Testis (tissue), 2 donors: Measurements from ENCODE around the gene OSBPL9.

Experiments
- CTCF ChIP-seq, 3 experiments: fragments of 450-650 bp in 2 of 3; fragments of 200-600 bp in 1 of 3; sonication (generic) in 1 of 3; IDR thresholded peaks; one replicate each; pipeline ENCODE4 v1.5.1; 2016 to 2019; ENCODE audit warnings: antibody characterized with exemption in 3 of 3, mild to moderate bottlenecking in 2 of 3, moderate library complexity in 1 of 3
- POLR2A ChIP-seq: fragments of 450-650 bp; IDR thresholded peaks from one replicate; pipeline ENCODE4 v1.6.1; 2017; ENCODE audit warnings: antibody characterized with exemption, mild to moderate bottlenecking, moderate library complexity

GRCh38 chr1:51776408-51776807, 159.5 kb downstream of the OSBPL9 start:
- TF ChIP-seq CTCF (IDR thresholded peaks at IDR 0.05) (no peak), POLR2A (no peak)
